Measurements from ENCODE around the gene UFC1. TPM values are rescaled to one million over a fixed set of nuclear protein-coding genes. Genes with fewer than 3 reads are reported as not detected.

UFC1 gene
- total and polyA plus RNA-seq, 2 of the 13 experiments (the other 11 are each of a cell fraction or from before 2014, with no cell fraction given): 72.8 to 85.2 TPM

DNA sequence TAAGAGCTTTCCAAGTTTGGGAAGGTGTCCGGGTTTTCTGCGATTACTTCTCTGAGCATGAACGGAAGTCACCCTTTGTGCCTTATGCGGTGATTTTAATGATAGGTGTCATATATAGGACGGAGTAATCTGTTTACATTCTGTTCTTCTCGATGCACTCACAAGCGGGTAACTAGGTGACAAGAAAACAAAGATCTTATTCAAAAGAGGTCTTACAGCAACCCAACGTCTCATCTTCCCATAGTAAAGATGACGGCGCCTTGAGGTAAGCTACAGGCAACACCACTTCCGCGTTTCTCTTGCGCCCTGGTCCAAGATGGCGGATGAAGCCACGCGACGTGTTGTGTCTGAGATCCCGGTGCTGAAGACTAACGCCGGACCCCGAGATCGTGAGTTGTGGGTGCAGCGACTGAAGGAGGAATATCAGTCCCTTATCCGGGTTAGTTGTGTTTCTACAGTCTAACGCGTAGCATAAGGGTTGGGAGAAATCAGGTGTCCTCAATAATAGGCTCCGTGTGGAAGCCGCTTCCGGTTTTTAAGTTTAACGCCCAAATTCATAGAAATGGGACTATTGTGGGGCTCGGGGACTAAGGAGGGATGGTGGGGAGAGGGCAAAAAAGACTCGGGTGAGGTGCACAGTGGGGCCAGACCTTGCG, at the start of gene UFC1 (continued):
- TF ChIP-seq, protein P1, sequence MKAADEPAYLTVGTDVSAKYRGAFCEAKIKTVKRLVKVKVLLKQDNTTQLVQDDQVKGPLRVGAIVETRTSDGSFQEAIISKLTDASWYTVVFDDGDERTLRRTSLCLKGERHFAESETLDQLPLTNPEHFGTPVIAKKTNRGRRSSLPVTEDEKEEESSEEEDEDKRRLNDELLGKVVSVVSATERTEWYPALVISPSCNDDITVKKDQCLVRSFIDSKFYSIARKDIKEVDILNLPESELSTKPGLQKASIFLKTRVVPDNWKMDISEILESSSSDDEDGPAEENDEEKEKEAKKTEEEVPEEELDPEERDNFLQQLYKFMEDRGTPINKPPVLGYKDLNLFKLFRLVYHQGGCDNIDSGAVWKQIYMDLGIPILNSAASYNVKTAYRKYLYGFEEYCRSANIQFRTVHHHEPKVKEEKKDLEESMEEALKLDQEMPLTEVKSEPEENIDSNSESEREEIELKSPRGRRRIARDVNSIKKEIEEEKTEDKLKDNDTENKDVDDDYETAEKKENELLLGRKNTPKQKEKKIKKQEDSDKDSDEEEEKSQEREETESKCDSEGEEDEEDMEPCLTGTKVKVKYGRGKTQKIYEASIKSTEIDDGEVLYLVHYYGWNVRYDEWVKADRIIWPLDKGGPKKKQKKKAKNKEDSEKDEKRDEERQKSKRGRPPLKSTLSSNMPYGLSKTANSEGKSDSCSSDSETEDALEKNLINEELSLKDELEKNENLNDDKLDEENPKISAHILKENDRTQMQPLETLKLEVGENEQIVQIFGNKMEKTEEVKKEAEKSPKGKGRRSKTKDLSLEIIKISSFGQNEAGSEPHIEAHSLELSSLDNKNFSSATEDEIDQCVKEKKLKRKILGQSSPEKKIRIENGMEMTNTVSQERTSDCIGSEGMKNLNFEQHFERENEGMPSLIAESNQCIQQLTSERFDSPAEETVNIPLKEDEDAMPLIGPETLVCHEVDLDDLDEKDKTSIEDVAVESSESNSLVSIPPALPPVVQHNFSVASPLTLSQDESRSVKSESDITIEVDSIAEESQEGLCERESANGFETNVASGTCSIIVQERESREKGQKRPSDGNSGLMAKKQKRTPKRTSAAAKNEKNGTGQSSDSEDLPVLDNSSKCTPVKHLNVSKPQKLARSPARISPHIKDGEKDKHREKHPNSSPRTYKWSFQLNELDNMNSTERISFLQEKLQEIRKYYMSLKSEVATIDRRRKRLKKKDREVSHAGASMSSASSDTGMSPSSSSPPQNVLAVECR (CRISPR knock-in tag; IDR thresholded peaks at IDR 0.05; ENCODE audit: borderline replicate concordance): peak; percentile 80; the same call in 1 of the 2 replicates
- peak; percentile 76 for TF ChIP-seq CHD2 (IDR thresholded peaks at IDR 0.05; ENCODE audit: low read depth, low read length)
- TF ChIP-seq NFKB2 (CRISPR knock-in tag; IDR thresholded peaks at IDR 0.05; ENCODE audit: borderline replicate concordance): no peak; the same call in 1 of the 2 replicates
- peak; percentile 56 for TF ChIP-seq CREB1 (IDR thresholded peaks at IDR 0.05)
- TF ChIP-seq CREB1 (CRISPR knock-in tag; IDR thresholded peaks at IDR 0.05): peak; percentile 83
- peak; percentile 52; the same call in 1 of the 2 replicates for TF ChIP-seq SIN3B (IDR thresholded peaks at IDR 0.05; ENCODE audit: low read length)
- TF ChIP-seq ZNF792 (CRISPR knock-in tag; IDR thresholded peaks at IDR 0.05): peak; percentile 48; the same call in 1 of the 2 replicates
- peak; percentile 94 for TF ChIP-seq MYC (CRISPR knock-in tag; IDR thresholded peaks at IDR 0.05; ENCODE audit: borderline replicate concordance)
- TF ChIP-seq NAIF1 (CRISPR knock-in tag; IDR thresholded peaks at IDR 0.05; ENCODE audit: borderline replicate concordance): peak; percentile 79; the same call in 1 of the 2 replicates
- TF ChIP-seq, protein P2, sequence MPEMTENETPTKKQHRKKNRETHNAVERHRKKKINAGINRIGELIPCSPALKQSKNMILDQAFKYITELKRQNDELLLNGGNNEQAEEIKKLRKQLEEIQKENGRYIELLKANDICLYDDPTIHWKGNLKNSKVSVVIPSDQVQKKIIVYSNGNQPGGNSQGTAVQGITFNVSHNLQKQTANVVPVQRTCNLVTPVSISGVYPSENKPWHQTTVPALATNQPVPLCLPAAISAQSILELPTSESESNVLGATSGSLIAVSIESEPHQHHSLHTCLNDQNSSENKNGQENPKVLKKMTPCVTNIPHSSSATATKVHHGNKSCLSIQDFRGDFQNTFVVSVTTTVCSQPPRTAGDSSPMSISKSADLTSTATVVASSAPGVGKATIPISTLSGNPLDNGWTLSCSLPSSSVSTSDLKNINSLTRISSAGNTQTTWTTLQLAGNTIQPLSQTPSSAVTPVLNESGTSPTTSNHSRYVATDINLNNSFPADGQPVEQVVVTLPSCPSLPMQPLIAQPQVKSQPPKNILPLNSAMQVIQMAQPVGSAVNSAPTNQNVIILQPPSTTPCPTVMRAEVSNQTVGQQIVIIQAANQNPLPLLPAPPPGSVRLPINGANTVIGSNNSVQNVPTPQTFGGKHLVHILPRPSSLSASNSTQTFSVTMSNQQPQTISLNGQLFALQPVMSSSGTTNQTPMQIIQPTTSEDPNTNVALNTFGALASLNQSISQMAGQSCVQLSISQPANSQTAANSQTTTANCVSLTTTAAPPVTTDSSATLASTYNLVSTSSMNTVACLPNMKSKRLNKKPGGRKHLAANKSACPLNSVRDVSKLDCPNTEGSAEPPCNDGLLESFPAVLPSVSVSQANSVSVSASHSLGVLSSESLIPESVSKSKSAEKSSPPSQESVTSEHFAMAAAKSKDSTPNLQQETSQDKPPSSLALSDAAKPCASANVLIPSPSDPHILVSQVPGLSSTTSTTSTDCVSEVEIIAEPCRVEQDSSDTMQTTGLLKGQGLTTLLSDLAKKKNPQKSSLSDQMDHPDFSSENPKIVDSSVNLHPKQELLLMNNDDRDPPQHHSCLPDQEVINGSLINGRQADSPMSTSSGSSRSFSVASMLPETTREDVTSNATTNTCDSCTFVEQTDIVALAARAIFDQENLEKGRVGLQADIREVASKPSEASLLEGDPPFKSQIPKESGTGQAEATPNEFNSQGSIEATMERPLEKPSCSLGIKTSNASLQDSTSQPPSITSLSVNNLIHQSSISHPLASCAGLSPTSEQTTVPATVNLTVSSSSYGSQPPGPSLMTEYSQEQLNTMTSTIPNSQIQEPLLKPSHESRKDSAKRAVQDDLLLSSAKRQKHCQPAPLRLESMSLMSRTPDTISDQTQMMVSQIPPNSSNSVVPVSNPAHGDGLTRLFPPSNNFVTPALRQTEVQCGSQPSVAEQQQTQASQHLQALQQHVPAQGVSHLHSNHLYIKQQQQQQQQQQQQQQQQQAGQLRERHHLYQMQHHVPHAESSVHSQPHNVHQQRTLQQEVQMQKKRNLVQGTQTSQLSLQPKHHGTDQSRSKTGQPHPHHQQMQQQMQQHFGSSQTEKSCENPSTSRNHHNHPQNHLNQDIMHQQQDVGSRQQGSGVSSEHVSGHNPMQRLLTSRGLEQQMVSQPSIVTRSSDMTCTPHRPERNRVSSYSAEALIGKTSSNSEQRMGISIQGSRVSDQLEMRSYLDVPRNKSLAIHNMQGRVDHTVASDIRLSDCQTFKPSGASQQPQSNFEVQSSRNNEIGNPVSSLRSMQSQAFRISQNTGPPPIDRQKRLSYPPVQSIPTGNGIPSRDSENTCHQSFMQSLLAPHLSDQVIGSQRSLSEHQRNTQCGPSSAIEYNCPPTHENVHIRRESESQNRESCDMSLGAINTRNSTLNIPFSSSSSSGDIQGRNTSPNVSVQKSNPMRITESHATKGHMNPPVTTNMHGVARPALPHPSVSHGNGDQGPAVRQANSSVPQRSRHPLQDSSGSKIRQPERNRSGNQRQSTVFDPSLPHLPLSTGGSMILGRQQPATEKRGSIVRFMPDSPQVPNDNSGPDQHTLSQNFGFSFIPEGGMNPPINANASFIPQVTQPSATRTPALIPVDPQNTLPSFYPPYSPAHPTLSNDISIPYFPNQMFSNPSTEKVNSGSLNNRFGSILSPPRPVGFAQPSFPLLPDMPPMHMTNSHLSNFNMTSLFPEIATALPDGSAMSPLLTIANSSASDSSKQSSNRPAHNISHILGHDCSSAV (CRISPR knock-in tag; IDR thresholded peaks at IDR 0.05; ENCODE audit: borderline replicate concordance): no peak
- TF ChIP-seq ZBTB20 (CRISPR knock-in tag; IDR thresholded peaks at IDR 0.05; ENCODE audit: borderline replicate concordance, low read depth): peak; percentile 68; the same call in 1 of the 2 replicates
- TF ChIP-seq ZNF383 (CRISPR knock-in tag; IDR thresholded peaks at IDR 0.05; ENCODE audit: borderline replicate concordance): no peak
- TF ChIP-seq ZFY (CRISPR knock-in tag; IDR thresholded peaks at IDR 0.05): no peak
- no peak for TF ChIP-seq FOXO1 (CRISPR knock-in tag; IDR thresholded peaks at IDR 0.05)
- peak; percentile 90 for TF ChIP-seq PHF20 (CRISPR knock-in tag; IDR thresholded peaks at IDR 0.05)
- no peak for TF ChIP-seq ZBTB38 (CRISPR knock-in tag; IDR thresholded peaks at IDR 0.05)
- no peak for TF ChIP-seq ZFP62 (CRISPR knock-in tag; IDR thresholded peaks at IDR 0.05)
- TF ChIP-seq HNF4A (CRISPR knock-in tag; IDR thresholded peaks at IDR 0.05): no peak
- TF ChIP-seq ZNF354B (CRISPR knock-in tag; IDR thresholded peaks at IDR 0.05): 0 out of 2 replicates have a peak, but pooled peaks have one; percentile 28

Measured in HepG2 (cell line).